SJCRH30 (cell line): ENCODE measurements around the gene ADPRS. TPM values are rescaled to one million over a fixed set of nuclear protein-coding genes. Genes with fewer than 3 reads are reported as not detected.
A peak's percentile ranks its signal among the peaks of the same experiment; 100 is the strongest.

Source experiments
- DNase-seq, 2 experiments: peaks; one replicate each; pipeline ENCODE4 v3.0.0-alpha.2; 2015 to 2020
- H3K27ac ChIP-seq: fragments of 250-450 bp; sonication (Bioruptor Pico); 2 replicates; pipeline ENCODE4 v1.5.1; 2020; ENCODE audit warnings: mild to moderate bottlenecking, moderate library complexity
- H3K27me3 ChIP-seq: fragments of 250-450 bp; sonication (Bioruptor Pico); 2 replicates; pipeline ENCODE4 v1.5.1; 2020; ENCODE audit warnings: mild to moderate bottlenecking, moderate library complexity
- H3K36me3 ChIP-seq: fragments of 250-450 bp; sonication (Bioruptor Pico); 2 replicates; pipeline ENCODE4 v1.5.1; 2020; ENCODE audit warnings: mild to moderate bottlenecking, moderate library complexity
- H3K4me1 ChIP-seq: fragments of 250-450 bp; sonication (Bioruptor Pico); 2 replicates; pipeline ENCODE4 v1.5.1; 2020; ENCODE audit warnings: mild to moderate bottlenecking, moderate library complexity
- H3K4me3 ChIP-seq: fragments of 250-450 bp; sonication (Bioruptor Pico); 2 replicates; pipeline ENCODE4 v1.5.1; 2020; ENCODE audit warnings: mild to moderate bottlenecking, moderate library complexity
- H3K9me3 ChIP-seq: fragments of 250-450 bp; sonication (Bioruptor Pico); replicated peaks from 2 replicates; pipeline ENCODE4 v1.5.1; 2020; ENCODE audit warnings: mild to moderate bottlenecking, moderate library complexity
- total RNA-seq: library from RNA; depleted of rRNA; stranded (reverse); fragments of >200 nt; shearing (Covaris generic); gene quantifications from 2 replicates; pipeline ENCODE4 v1.2.3, GENCODE V29; 2014

ADPRS gene
- total RNA-seq, 1 experiment from 2014 or later = 26.7 TPM

GRCh38 chr1:36126005-36126716 is 37.5 kb downstream of the ADPRS start:
- Histone ChIP-seq H3K27me3 (peaks cover 3% of the 10 kb centered on the region; the same call in 1 of the 2 replicates), H3K9me3 (no peaks in the 10 kb centered on the region), H3K36me3 (no peaks in the 10 kb centered on the region), H3K27ac (no peak overlapping the region), H3K4me3 (no peak overlapping the region), H3K4me1 (peaks cover 37% of the 10 kb centered on the region)
- no peak for DNase-seq

GRCh38 chr1:36126797-36127500 is 38.3 kb downstream of the ADPRS start:
- H3K4me1 ChIP-seq = peaks cover 37% of the 10 kb centered on the region
- peaks cover 3% of the 10 kb centered on the region; the same call in 1 of the 2 replicates for H3K27me3 ChIP-seq
- DNase-seq = no peak
- H3K4me3 ChIP-seq = no peak overlapping the region
- no peaks in the 10 kb centered on the region for H3K36me3 ChIP-seq
- H3K9me3 ChIP-seq = no peaks in the 10 kb centered on the region
- H3K27ac ChIP-seq = no peak overlapping the region

DNA sequence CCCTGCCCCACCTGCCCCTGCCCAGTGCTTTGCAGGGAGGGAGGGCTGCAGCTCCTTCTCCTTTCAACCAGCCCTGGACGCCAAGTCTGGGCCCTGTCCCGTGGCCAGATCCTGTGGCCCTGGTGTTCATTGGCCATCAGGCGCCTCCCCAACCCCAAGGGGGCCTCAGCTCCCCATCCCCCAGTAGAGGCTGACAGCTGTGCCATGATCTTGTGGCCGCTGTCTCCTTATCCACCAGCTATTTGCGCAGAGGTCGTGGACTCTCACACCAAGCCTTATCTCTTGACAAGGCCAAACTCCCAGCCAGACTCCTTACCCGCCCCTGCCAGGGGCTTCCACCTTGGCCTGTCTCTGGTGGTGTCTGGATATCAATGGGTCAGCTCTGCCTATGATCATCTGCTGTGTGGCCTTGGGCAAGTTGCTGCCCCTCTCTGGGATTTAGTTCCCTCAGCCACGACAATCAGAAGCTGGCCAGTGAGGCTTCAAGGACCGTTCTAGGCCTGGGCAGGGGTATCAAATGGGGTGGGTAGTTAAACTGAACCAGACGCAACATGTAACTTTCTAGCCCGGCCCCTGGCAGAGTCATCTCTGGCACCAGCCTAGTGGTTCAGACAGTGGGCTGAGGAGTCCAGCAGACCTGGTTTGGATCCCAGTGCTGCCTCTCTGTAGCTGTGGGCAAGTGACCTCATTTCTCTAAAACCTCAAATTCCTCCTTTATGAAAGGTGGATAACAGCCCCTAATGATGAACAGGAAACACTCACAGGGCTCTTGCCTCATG is 39.6 kb downstream of the ADPRS start:
- Histone ChIP-seq H3K9me3 (no peaks in the 10 kb centered on the region), H3K4me3 (no peak overlapping the region), H3K27ac (peak overlapping the region; percentile 26), H3K4me1 (peaks cover 26% of the 10 kb centered on the region), H3K36me3 (no peaks in the 10 kb centered on the region), H3K27me3 (peaks cover 3% of the 10 kb centered on the region; the same call in 1 of the 2 replicates)
- DNase-seq = peak; percentile 50 to 58

DNA sequence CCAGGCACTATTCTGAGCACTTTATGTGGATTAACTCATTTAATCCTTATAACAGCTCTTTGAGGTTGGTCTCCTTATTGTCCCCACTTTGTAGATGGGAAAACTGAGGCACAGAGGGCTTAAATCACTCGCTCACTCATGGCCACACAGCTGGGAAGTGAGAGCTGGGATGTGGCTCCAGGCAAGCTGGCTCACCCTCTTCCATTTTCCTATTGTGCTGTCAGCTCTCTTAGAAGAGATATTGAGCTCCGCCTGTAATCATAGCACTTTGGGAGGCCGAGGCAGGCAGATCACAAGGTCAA is 40.2 kb downstream of the ADPRS start:
- Histone ChIP-seq H3K27ac (peak overlapping the region; percentile 26; the same call in 1 of the 2 replicates), H3K27me3 (peaks cover 3% of the 10 kb centered on the region; the same call in 1 of the 2 replicates), H3K4me1 (peaks cover 20% of the 10 kb centered on the region), H3K4me3 (no peak overlapping the region), H3K9me3 (no peaks in the 10 kb centered on the region), H3K36me3 (no peaks in the 10 kb centered on the region)
- no peak for DNase-seq

- Histone ChIP-seq H3K27me3 (no peaks in the 10 kb centered on the region), H3K36me3 (no peaks in the 10 kb centered on the region), H3K9me3 (no peaks in the 10 kb centered on the region), H3K4me1 (peaks cover 24% of the 10 kb centered on the region), H3K4me3 (no peak overlapping the region), H3K27ac (no peak overlapping the region)
- DNase-seq = no peak
These were observed 43.3 kb downstream of the ADPRS start for GRCh38 chr1:36132029-36132428.

GRCh38 chr1:36133484-36133883 is 44.8 kb downstream of the ADPRS start:
- H3K4me3 ChIP-seq = no peak overlapping the region
- peak; percentile 54 to 58 for DNase-seq
- H3K4me1 ChIP-seq = peaks cover 10% of the 10 kb centered on the region
- H3K36me3 ChIP-seq = peaks cover 6% of the 10 kb centered on the region
- H3K27me3 ChIP-seq = no peaks in the 10 kb centered on the region
- H3K9me3 ChIP-seq = no peaks in the 10 kb centered on the region
- no peak overlapping the region for H3K27ac ChIP-seq

DNA sequence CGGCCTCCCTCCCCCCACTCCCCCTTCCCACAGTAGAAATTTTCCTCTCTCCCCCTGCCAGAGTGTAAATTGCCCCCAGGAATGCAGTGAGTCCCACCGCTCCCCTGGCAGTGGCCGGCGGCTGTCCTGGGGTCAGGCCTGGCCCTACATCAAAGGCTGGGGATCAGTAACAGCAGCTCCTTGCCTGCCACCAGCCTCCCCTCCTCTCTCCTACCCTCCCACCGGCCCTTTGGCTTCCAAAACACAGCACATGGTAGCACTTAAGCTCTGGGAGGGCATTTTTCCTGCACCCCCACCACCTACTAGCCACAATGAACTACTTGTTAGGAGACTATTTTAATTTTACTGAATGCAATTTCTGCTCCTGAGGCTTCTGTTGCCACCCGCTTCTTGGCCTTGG is 45.3 kb downstream of the ADPRS start:
- no peak overlapping the region for H3K27ac ChIP-seq
- DNase-seq = no peak
- H3K36me3 ChIP-seq = peaks cover 7% of the 10 kb centered on the region
- peaks cover 8% of the 10 kb centered on the region for H3K4me1 ChIP-seq
- H3K9me3 ChIP-seq = no peaks in the 10 kb centered on the region
- H3K27me3 ChIP-seq = no peaks in the 10 kb centered on the region
- H3K4me3 ChIP-seq = no peak overlapping the region

- Histone ChIP-seq H3K4me1 (peaks cover 8% of the 10 kb centered on the region), H3K27me3 (no peaks in the 10 kb centered on the region), H3K9me3 (no peaks in the 10 kb centered on the region), H3K4me3 (no peak overlapping the region), H3K36me3 (peaks cover 10% of the 10 kb centered on the region), H3K27ac (no peak overlapping the region)
- DNase-seq = peak; percentile 77 to 91
These were observed 46.0 kb downstream of the ADPRS start for GRCh38 chr1:36134505-36135329.

DNA sequence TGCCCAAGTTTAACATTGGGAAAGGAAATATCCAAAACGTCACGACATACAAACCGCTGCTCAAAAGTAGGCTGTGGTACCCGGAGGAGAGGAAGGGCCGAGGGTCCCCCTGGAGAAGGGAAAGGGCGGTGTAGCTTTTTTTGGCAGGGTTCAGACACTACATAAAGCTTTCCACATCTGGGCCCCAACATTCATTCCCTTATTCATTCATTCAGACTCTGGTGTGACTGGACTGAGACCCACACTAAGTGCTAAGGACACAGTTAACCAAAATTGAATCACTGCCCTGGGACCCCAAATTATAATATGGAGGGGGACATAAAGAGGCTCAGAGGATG is 46.6 kb downstream of the ADPRS start:
- DNase-seq = no peak
- H3K27ac ChIP-seq = no peak overlapping the region
- peaks cover 15% of the 10 kb centered on the region for H3K36me3 ChIP-seq
- peaks cover 8% of the 10 kb centered on the region for H3K4me1 ChIP-seq
- H3K27me3 ChIP-seq = no peaks in the 10 kb centered on the region
- H3K9me3 ChIP-seq = no peaks in the 10 kb centered on the region
- no peak overlapping the region for H3K4me3 ChIP-seq

DNA sequence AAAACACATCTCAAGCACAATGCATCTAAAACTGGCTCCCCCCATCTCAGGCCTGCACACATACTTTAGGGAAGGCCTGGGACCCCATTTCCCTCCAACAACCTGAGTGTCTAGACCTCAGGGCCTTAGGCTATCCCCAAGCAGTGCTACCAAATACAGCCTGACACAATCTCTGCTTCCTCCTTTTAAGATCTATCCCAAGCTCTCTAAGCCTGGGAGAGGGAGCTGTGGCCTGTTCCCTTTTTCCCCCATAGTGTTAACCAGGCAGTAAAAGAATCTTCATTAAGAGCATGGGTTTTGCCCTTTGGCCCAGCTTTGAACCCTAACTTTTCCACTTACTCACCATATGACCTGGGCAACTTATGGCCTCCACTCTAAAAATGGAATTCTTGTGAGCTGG is 47.1 kb downstream of the ADPRS start:
- no peak for DNase-seq
- Histone ChIP-seq H3K9me3 (no peaks in the 10 kb centered on the region), H3K27ac (no peak overlapping the region)

GRCh38 chr1:36136535-36136934 is 47.8 kb downstream of the ADPRS start:
- Histone ChIP-seq H3K36me3 (peaks cover 17% of the 10 kb centered on the region), H3K4me3 (no peak overlapping the region), H3K4me1 (peaks cover 8% of the 10 kb centered on the region), H3K27ac (no peak overlapping the region), H3K9me3 (no peaks in the 10 kb centered on the region), H3K27me3 (no peaks in the 10 kb centered on the region)
- DNase-seq = no peak

More for the DNA sequence above, 47.1 kb downstream of the ADPRS start:
- no peak overlapping the region for H3K4me3 ChIP-seq
- H3K4me1 ChIP-seq = peaks cover 8% of the 10 kb centered on the region
- no peaks in the 10 kb centered on the region for H3K27me3 ChIP-seq
- H3K36me3 ChIP-seq = peaks cover 17% of the 10 kb centered on the region

GRCh38 chr1:36137226-36137625 is 48.5 kb downstream of the ADPRS start:
- Histone ChIP-seq H3K4me1 (peaks cover 8% of the 10 kb centered on the region), H3K27ac (0 out of 2 replicates have a peak overlapping the region, but pooled peaks have one; percentile 3), H3K27me3 (no peaks in the 10 kb centered on the region), H3K4me3 (no peak overlapping the region), H3K36me3 (peaks cover 17% of the 10 kb centered on the region), H3K9me3 (no peaks in the 10 kb centered on the region)
- DNase-seq = no peak

DNA sequence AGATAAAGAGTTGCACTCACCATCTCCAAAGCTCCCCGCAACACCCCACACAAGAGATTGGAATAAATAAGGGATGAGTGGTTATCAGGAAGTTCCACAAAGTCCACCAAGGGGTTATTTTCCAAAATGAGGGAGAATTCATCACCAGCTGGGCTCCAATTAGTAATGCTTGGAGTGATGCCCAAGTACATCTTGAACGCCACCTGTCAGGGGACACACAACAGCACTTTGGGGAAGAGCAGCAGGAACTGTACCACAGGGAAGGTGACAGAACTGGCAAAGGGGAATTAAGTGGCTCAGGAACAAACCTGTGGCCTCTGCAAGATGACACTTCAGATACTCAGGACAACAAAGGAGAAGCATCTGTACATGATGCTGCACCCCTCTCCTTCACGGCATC is 49.1 kb downstream of the ADPRS start:
- no peak for DNase-seq
- Histone ChIP-seq H3K4me3 (no peak overlapping the region), H3K9me3 (no peaks in the 10 kb centered on the region), H3K27me3 (no peaks in the 10 kb centered on the region), H3K27ac (0 out of 2 replicates have a peak overlapping the region, but pooled peaks have one; percentile 3), H3K36me3 (peaks cover 20% of the 10 kb centered on the region), H3K4me1 (peaks cover 8% of the 10 kb centered on the region)

GRCh38 chr1:36139521-36139920 is 50.8 kb downstream of the ADPRS start:
- H3K36me3 ChIP-seq = peaks cover 20% of the 10 kb centered on the region
- no peaks in the 10 kb centered on the region for H3K27me3 ChIP-seq
- DNase-seq = no peak
- no peak overlapping the region for H3K4me3 ChIP-seq
- H3K27ac ChIP-seq = no peak overlapping the region
- no peaks in the 10 kb centered on the region for H3K9me3 ChIP-seq
- peaks cover 1% of the 10 kb centered on the region; the same call in 1 of the 2 replicates for H3K4me1 ChIP-seq
